Stimulated activated naive CD8-positive, alpha-beta T cell treated with anti-CD3 and anti-CD28 coated beads, Interleukin-15, Interleukin-2, amounts not matched to agents 100 U/mL and 50 U/mL, for 24 hours (primary cell): Measurements from ENCODE around the gene TLE1.

Source experiments
- ATAC-seq: fragments of 150-1000 bp; cut with Tn5 transposase; one replicate; pipeline ENCODE4 v1.10.0; 2021
- DNase-seq: peaks from one replicate; pipeline ENCODE4 v3.0.0; 2021

Gene TLE1

GRCh38 chr9:81543695-81544094 is 145.7 kb downstream of the TLE1 start:
- no peak for DNase-seq

GRCh38 chr9:81542118-81542889 is 147.0 kb downstream of the TLE1 start:
- ATAC-seq = no peak

More at GRCh38 chr9:81543695-81544094, 145.7 kb downstream of the TLE1 start:
- ATAC-seq = no peak

GRCh38 chr9:81540142-81540710 is 149.1 kb downstream of the TLE1 start:
- DNase-seq (no peak), ATAC-seq (no peak)

More at GRCh38 chr9:81542118-81542889, 147.0 kb downstream of the TLE1 start:
- no peak for DNase-seq

GRCh38 chr9:81539317-81539716 is 150.0 kb downstream of the TLE1 start:
- DNase-seq = no peak

GRCh38 chr9:81538890-81539289 is 150.5 kb downstream of the TLE1 start:
- no peak for DNase-seq
- no peak for ATAC-seq

More at GRCh38 chr9:81539317-81539716, 150.0 kb downstream of the TLE1 start:
- no peak for ATAC-seq

- ATAC-seq (no peak), DNase-seq (no peak)
These were observed 151.4 kb downstream of the TLE1 start for GRCh38 chr9:81537964-81538363.

GRCh38 chr9:81536242-81537025 is 152.9 kb downstream of the TLE1 start:
- no peak for DNase-seq
- ATAC-seq = no peak

GRCh38 chr9:81535542-81536241 is 153.7 kb downstream of the TLE1 start:
- ATAC-seq = no peak
- DNase-seq = no peak

GRCh38 chr9:81534138-81534875 is 155.0 kb downstream of the TLE1 start:
- ATAC-seq = no peak
- no peak for DNase-seq
